A549 (cell line): Measurements from ENCODE around the gene PRMT7.

Experiments
- CEBPB ChIP-seq, 2 experiments: fragments of >200 bp in 1 of 2; sonication (Bioruptor Twin) in 1 of 2; formaldehyde crosslinking in 1 of 2; IDR thresholded peaks; 2 replicates each; pipeline ENCODE4 v1.6.1; 2012 to 2016
- CHD4 ChIP-seq: fragments of 200-600 bp; sonication (generic); IDR thresholded peaks from 2 replicates; pipeline ENCODE4 v1.6.1; 2016; ENCODE audit warnings: antibody characterized with exemption, mild to moderate bottlenecking, borderline replicate concordance
- CTCF ChIP-seq: fragments of >200 bp; sonication (Bioruptor Twin); formaldehyde crosslinking; IDR thresholded peaks from 3 replicates; pipeline ENCODE4 v1.5.1; 2016
- EP300 ChIP-seq, 2 experiments: fragments of >200 bp; sonication (Bioruptor Twin); formaldehyde crosslinking; IDR thresholded peaks; 2 replicates in 1 of 2; 3 replicates in 1 of 2; pipeline ENCODE4 v1.6.1; 2016 to 2017
- ESRRA ChIP-seq: fragments of 150-350 bp; IDR thresholded peaks from 2 replicates; pipeline ENCODE4 v1.6.1; 2014; ENCODE audit warnings: mild to moderate bottlenecking, low read length, borderline replicate concordance
- MYC ChIP-seq: IDR thresholded peaks from 2 replicates; pipeline ENCODE4 v1.6.1; 2012; ENCODE audit warnings: mild to moderate bottlenecking, inconsistent platforms, low read length, improper control_type of control experiment, borderline replicate concordance
- POLR2A ChIP-seq: IDR thresholded peaks from 2 replicates; pipeline ENCODE4 v1.6.1; 2012; ENCODE audit warnings: mild to moderate bottlenecking, low read length
- RAD21 ChIP-seq, 2 experiments: fragments of >200 bp in 1 of 2; sonication (Bioruptor Twin) in 1 of 2; formaldehyde crosslinking in 1 of 2; IDR thresholded peaks in 1 of 2; conservative IDR thresholded peaks in 1 of 2; 2 replicates in 1 of 2; 3 replicates in 1 of 2; pipeline ENCODE4 v1.6.1; 2012 to 2018; ENCODE audit warnings: inconsistent platforms in 1 of 2
- RNF2 ChIP-seq: fragments of 200-600 bp; sonication (generic); IDR thresholded peaks from 2 replicates; pipeline ENCODE4 v1.6.1; 2016; ENCODE audit warnings: low read depth, mild to moderate bottlenecking, antibody characterized with exemption, moderate library complexity, borderline replicate concordance
- SREBF2 ChIP-seq: fragments of 450-650 bp; IDR thresholded peaks from 2 replicates; pipeline ENCODE4 v1.6.1; 2014; ENCODE audit warnings: mild to moderate bottlenecking, moderate library complexity
- ZC3H11A ChIP-seq: fragments of 450-650 bp; IDR thresholded peaks from 2 replicates; pipeline ENCODE4 v1.6.1; 2014; ENCODE audit warnings: antibody characterized with exemption, mild to moderate bottlenecking

GRCh38 chr16:68362262-68362913 is 51.6 kb downstream of the PRMT7 start:
- TF ChIP-seq CTCF (no peak), RNF2 (no peak), POLR2A (no peak), RAD21 (conservative IDR thresholded peaks at IDR 0.05 in 1 of 2, IDR thresholded peaks at IDR 0.05 in 1 of 2) (no peak), CHD4 (no peak), EP300 (IDR thresholded peaks at IDR 0.05) (no peak), MYC (no peak), CEBPB (IDR thresholded peaks at IDR 0.05) (no peak), ZC3H11A (no peak), ESRRA (no peak), SREBF2 (no peak)
